Gastrocnemius medialis (tissue), 4 donors: ENCODE data around the gene SYTL5. TPM values are rescaled to one million over a fixed set of nuclear protein-coding genes. Genes with fewer than 3 reads are reported as not detected.

Source experiments
- ATAC-seq, 2 donors: fragments of 150-250 bp; one replicate each; pipeline ENCODE4 v1.9.1; 2016
- DNase-seq, 2 donors: peaks; one replicate each; pipeline ENCODE4 v3.0.0-alpha.2; 2019
- H3K27ac ChIP-seq, 4 donors: fragments of 200-600 bp; sonication (generic); 1 replicate in 1 of 4; 2 replicates in 3 of 4; pipeline ENCODE4 v1.5.1; 2016 to 2018; ENCODE audit warnings: mild to moderate bottlenecking in 2 of 4, moderate library complexity in 1 of 4
- H3K27me3 ChIP-seq, 3 donors: fragments of 200-600 bp; sonication (generic) in 2 of 3; 1 replicate in 1 of 3; 2 replicates in 2 of 3; pipeline versions ENCODE4 v1.5.1 to v1.6.0; 2016 to 2019; ENCODE audit warnings: mild to moderate bottlenecking in 1 of 3, moderate library complexity in 1 of 3
- H3K36me3 ChIP-seq, 2 donors: fragments of 200-600 bp; sonication (generic) in 1 of 2; one replicate each; pipeline ENCODE4 v1.5.1; 2017 to 2018
- H3K4me1 ChIP-seq, 2 donors: fragments of 200-600 bp; sonication (generic) in 1 of 2; one replicate each; pipeline ENCODE4 v1.5.1; 2016 to 2017; ENCODE audit warnings: mild to moderate bottlenecking in 2 of 2
- H3K4me3 ChIP-seq, 4 donors: fragments of 200-600 bp; sonication (generic) in 3 of 4; 1 replicate in 1 of 4; 2 replicates in 3 of 4; pipeline ENCODE4 v1.5.1; 2016 to 2019; ENCODE audit warnings: mild to moderate bottlenecking in 2 of 4
- H3K9me3 ChIP-seq, 3 donors: fragments of 200-600 bp; sonication (generic) in 2 of 3; 1 replicate in 1 of 3; 2 replicates in 2 of 3; pipeline ENCODE4 v1.5.1; 2016 to 2019
- POLR2A ChIP-seq, 2 donors: fragments of 450-650 bp; IDR thresholded peaks; one replicate each; pipeline ENCODE4 v1.6.1; 2017; ENCODE audit warnings: antibody characterized with exemption in 2 of 2, mild to moderate bottlenecking in 2 of 2, moderate library complexity in 2 of 2
- in situ Hi-C, 4 donors: fragments of 200-750 bp; cut with MboI; loops; one replicate each; pipeline versions ENCODE4 v1.15.0 to v1.8.0; 2017; ENCODE audit warnings: low sequenced_read_pairs in 4 of 4
- intact Hi-C: fragments of 100-400 bp; cut with DNase I; formaldehyde crosslinking; loops from one replicate; pipeline ENCODE4 v1.15.1; 2023; ENCODE audit warnings: low total_unique reads
- total RNA-seq, 4 donors: library from RNA; depleted of rRNA; stranded (reverse); fragments of >200 nt; gene quantifications; one replicate each; pipeline versions ENCODE4 v1.1.0 to v1.2.3, GENCODE V29; 2016
- TF ChIP-seq, protein P1 (sequence below), 5 experiments: fragments of 450-650 bp in 3 of 5; fragments of 200-600 bp in 2 of 5; sonication (generic) in 2 of 5; IDR thresholded peaks in 4 of 5; conservative IDR thresholded peaks in 1 of 5; 1 replicate in 4 of 5; 2 replicates in 1 of 5; pipeline ENCODE4 v1.5.1; 2016 to 2019; ENCODE audit warnings: antibody characterized with exemption in 5 of 5, mild to moderate bottlenecking in 3 of 5, moderate library complexity in 3 of 5

SYTL5 gene
- not detected for total RNA-seq

DNA sequence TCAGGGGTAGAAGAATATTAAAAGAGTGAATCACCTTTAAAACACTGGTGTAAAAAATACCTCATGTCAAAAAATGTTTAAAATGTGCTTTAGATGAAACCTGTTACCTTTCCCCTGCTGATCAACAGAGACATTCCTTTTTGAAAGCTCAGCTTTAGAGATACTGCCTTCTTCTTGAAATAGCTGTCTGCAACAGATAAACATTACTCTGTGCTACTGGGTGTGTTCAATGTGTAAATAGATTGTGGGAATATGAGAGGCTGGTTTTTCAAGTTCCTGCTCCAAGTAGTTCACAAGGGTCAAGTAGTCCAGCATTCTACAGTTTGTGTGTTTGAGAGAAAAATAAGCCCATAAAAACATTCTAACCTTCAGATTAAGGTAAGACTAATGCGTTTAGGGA, at the start of gene SYTL5:
SYTL5 (plus strand) TSS at position 263 of the 400 bp plus-strand sequence. CDS start 27,337 bp downstream, outside the sequence.
- ATAC-seq (no peak), DNase-seq (no peak)
- intact Hi-C loops (no loop called here), in situ Hi-C loops (no loop called here)
- no peak within 1 kb of the TSS for H3K4me3 ChIP-seq
- H3K36me3 ChIP-seq, result no peaks in the 10 kb centered on the region
- no peaks in the 10 kb centered on the region for H3K27me3 ChIP-seq
- no peaks in the 10 kb centered on the region for H3K9me3 ChIP-seq
- H3K27ac ChIP-seq, result no peak within 1 kb of the TSS
- no peaks in the 10 kb centered on the region for H3K4me1 ChIP-seq
- TF ChIP-seq, protein P1, sequence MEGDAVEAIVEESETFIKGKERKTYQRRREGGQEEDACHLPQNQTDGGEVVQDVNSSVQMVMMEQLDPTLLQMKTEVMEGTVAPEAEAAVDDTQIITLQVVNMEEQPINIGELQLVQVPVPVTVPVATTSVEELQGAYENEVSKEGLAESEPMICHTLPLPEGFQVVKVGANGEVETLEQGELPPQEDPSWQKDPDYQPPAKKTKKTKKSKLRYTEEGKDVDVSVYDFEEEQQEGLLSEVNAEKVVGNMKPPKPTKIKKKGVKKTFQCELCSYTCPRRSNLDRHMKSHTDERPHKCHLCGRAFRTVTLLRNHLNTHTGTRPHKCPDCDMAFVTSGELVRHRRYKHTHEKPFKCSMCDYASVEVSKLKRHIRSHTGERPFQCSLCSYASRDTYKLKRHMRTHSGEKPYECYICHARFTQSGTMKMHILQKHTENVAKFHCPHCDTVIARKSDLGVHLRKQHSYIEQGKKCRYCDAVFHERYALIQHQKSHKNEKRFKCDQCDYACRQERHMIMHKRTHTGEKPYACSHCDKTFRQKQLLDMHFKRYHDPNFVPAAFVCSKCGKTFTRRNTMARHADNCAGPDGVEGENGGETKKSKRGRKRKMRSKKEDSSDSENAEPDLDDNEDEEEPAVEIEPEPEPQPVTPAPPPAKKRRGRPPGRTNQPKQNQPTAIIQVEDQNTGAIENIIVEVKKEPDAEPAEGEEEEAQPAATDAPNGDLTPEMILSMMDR (IDR thresholded peaks at IDR 0.05 in 4 of 5, conservative IDR thresholded peaks at IDR 0.05 in 1 of 5), result no peak
- TF ChIP-seq POLR2A (IDR thresholded peaks at IDR 0.05), result no peak

DNA sequence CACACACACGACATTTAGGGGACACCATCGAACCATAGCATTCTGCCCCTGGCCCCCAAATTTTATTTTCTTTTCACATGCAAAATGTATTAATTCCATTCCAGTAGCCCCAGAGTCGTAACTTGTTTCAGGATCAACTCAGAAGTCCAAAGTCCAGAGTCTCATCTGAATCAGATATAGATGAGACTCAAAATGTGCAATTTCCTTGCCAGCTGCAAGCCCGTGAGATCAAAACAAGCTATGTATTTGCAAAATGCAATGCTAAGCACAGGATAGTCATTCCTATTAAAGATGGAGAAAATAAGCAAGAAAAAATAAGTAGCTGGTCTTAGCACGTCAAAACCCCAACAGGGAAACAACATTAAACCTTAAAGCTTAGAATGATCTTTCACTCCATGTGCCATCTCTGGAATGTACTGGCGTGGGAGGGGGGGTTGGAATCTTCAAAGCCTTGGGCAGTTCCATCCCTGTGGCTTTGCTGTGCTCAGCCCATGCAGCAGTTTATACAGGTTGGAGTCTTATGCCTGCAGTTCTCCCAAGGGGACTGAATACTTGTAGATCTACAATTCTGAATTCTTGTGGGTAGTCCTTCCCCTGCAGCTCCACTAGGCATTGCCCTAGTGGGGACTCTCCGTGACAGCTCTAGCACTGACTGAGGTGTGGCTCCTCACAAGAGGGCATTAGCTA, 47.7 kb upstream of the SYTL5 start:
- no peaks in the 10 kb centered on the region for H3K36me3 ChIP-seq
- in situ Hi-C loops, result no loop called here
- H3K9me3 ChIP-seq, result no peaks in the 10 kb centered on the region
- no peak overlapping the region for H3K4me3 ChIP-seq
- DNase-seq (no peak), ATAC-seq (no peak)
- no peaks in the 10 kb centered on the region for H3K27me3 ChIP-seq
- TF ChIP-seq POLR2A (IDR thresholded peaks at IDR 0.05), result no peak
- TF ChIP-seq, protein P1 (IDR thresholded peaks at IDR 0.05 in 4 of 5, conservative IDR thresholded peaks at IDR 0.05 in 1 of 5), result no peak
- intact Hi-C loops, result no loop called here
- no peak overlapping the region for H3K27ac ChIP-seq
- H3K4me1 ChIP-seq, result no peaks in the 10 kb centered on the region

DNA sequence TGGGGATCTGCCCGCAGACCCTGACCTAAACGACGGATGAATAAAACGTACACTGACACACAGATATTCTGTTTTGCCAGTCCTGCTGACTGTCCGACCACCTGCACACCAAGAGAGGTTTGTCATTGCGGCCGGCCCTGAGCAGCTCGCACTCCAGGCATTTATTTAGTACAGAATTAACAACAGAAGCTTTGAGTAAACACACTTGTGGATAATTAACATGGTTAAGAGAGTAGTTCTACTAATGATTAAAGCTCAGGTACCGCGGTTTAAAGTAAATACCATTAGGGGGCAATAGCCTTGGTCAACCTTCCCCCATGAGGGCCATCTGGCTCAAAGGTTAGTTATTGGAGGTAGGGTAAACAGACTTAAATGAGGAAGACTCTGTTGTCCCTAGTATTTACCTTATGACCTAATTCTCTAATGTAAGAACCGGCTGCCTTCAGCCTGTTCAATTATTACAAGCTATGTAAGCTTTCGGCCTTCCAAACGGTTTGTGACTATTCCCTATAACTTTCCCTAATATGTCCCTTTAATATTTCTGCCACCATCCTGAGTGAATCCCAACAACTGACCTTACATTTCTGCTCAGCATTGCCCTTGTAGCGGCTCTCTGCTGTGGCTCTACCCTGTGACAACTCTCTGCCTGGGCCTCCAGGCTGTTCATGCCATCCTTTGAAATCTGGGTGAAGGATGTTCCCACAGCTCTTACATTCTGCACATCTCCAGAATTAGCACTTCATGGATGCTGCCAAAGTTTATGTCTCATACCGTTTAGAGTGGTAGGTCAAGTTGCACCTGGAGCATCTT, 46.9 kb upstream of the SYTL5 start:
- Histone ChIP-seq H3K9me3 (no peaks in the 10 kb centered on the region), H3K4me3 (no peak overlapping the region), H3K27me3 (no peaks in the 10 kb centered on the region), H3K4me1 (no peaks in the 10 kb centered on the region), H3K27ac (no peak overlapping the region), H3K36me3 (no peaks in the 10 kb centered on the region)
- intact Hi-C loops, result no loop called here
- no peak for TF ChIP-seq POLR2A (IDR thresholded peaks at IDR 0.05)
- TF ChIP-seq, protein P1 (IDR thresholded peaks at IDR 0.05 in 4 of 5, conservative IDR thresholded peaks at IDR 0.05 in 1 of 5), result no peak
- in situ Hi-C loops, result no loop called here
- no peak for ATAC-seq
- DNase-seq, result no peak

DNA sequence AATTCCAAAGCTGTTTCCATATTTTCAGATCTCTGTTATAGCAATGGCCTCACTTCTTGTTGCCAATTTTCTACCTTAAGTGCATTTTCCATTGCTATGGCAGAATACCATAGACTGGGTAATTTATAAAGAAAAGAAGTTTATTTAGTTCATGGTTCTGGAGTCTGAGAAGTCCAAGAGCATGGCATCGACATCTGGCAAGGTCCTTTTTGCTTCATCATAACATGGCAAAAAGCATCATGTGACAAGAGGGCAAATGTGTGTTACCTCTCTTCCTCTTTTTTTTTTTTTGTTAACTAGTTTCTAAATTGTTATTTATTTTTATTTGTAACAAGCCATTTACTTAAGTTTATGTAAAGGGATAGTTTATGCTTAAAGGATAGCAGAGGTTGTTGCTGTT, 45.2 kb upstream of the SYTL5 start:
- in situ Hi-C loops, result no loop called here
- H3K9me3 ChIP-seq, result no peaks in the 10 kb centered on the region
- TF ChIP-seq, protein P1 (IDR thresholded peaks at IDR 0.05 in 4 of 5, conservative IDR thresholded peaks at IDR 0.05 in 1 of 5), result no peak
- no peak for TF ChIP-seq POLR2A (IDR thresholded peaks at IDR 0.05)
- H3K27me3 ChIP-seq, result no peaks in the 10 kb centered on the region
- H3K4me3 ChIP-seq, result no peak overlapping the region
- ATAC-seq (no peak), DNase-seq (no peak)
- no peaks in the 10 kb centered on the region for H3K4me1 ChIP-seq
- intact Hi-C loops, result no loop called here
- H3K36me3 ChIP-seq, result no peaks in the 10 kb centered on the region
- H3K27ac ChIP-seq, result no peak overlapping the region
